Neuronal stem cell (in vitro differentiated cells): ENCODE data around the gene ZBTB49.

ENCODE experiments used
- DNase-seq: peaks from one replicate; pipeline ENCODE4 v3.0.0-alpha.2; 2013; ENCODE audit warnings: low spot score
- H2AFZ ChIP-seq: one replicate; pipeline ENCODE4 v1.6.1; 2013; ENCODE audit warnings: mild to moderate bottlenecking, low read length, inconsistent platforms
- H2AK5ac ChIP-seq: 2 replicates; pipeline ENCODE4 v1.6.1; 2013; ENCODE audit warnings: low read depth, mild to moderate bottlenecking, inconsistent platforms, low read length, moderate library complexity, mixed read lengths
- H2BK120ac ChIP-seq: 2 replicates; pipeline ENCODE4 v1.6.1; 2013; ENCODE audit warnings: low read depth, mild to moderate bottlenecking, inconsistent platforms, low read length, moderate library complexity, mixed read lengths
- H2BK12ac ChIP-seq: one replicate; pipeline ENCODE4 v1.6.1; 2013; ENCODE audit warnings: low read length, inconsistent platforms
- H2BK15ac ChIP-seq: 2 replicates; pipeline ENCODE4 v1.6.1; 2013; ENCODE audit warnings: mild to moderate bottlenecking, low read length, inconsistent platforms, mixed read lengths
- H2BK5ac ChIP-seq: one replicate; pipeline ENCODE4 v1.6.1; 2013; ENCODE audit warnings: inconsistent platforms, mild to moderate bottlenecking, low read length, moderate library complexity
- H3K14ac ChIP-seq: one replicate; pipeline ENCODE4 v1.6.1; 2013; ENCODE audit warnings: low read length, inconsistent platforms
- H3K18ac ChIP-seq: 2 replicates; pipeline ENCODE4 v1.6.1; 2013; ENCODE audit warnings: low read length, inconsistent platforms
- H3K23ac ChIP-seq: 2 replicates; pipeline ENCODE4 v1.6.1; 2013; ENCODE audit warnings: low read depth, mild to moderate bottlenecking, mixed read lengths, low read length, inconsistent platforms; ENCODE audit not compliant: poor library complexity
- H3K27ac ChIP-seq: replicated peaks from 3 replicates; pipeline ENCODE4 v1.5.1; 2013; ENCODE audit warnings: low read length, inconsistent platforms
- H3K27me3 ChIP-seq, 3 experiments: 2 replicates each; pipeline ENCODE4 v1.6.1; 2013; ENCODE audit warnings: low read length in 3 of 3, mild to moderate bottlenecking in 2 of 3, inconsistent platforms in 1 of 3, low read depth in 1 of 3, mixed read lengths in 1 of 3, moderate library complexity in 1 of 3; ENCODE audit not compliant: control insufficient read depth in 3 of 3, insufficient read depth in 3 of 3
- H3K36me3 ChIP-seq, 2 donors: replicated peaks in 1 of 2; 2 replicates each; pipeline ENCODE4 v1.6.1; 2013; ENCODE audit warnings: low read length in 2 of 2; ENCODE audit not compliant: control insufficient read depth in 2 of 2, insufficient read depth in 2 of 2
- H3K4ac ChIP-seq: 2 replicates; pipeline ENCODE4 v1.6.1; 2013; ENCODE audit warnings: inconsistent platforms, mild to moderate bottlenecking, low read length, moderate library complexity
- H3K4me1 ChIP-seq, 2 donors: 1 replicate in 1 of 2; 2 replicates in 1 of 2; pipeline ENCODE4 v1.6.1; 2013; ENCODE audit warnings: low read length in 2 of 2, low read depth in 1 of 2; ENCODE audit not compliant: control insufficient read depth in 2 of 2, insufficient read depth in 1 of 2
- H3K4me2 ChIP-seq: one replicate; pipeline ENCODE4 v1.6.1; 2013; ENCODE audit warnings: mild to moderate bottlenecking, low read length, inconsistent platforms; ENCODE audit not compliant: insufficient read depth, poor library complexity, severe bottlenecking
- H3K4me3 ChIP-seq, 2 donors: 2 replicates each; pipeline ENCODE4 v1.5.1; 2013; ENCODE audit warnings: low read length in 2 of 2, mild to moderate bottlenecking in 2 of 2, inconsistent platforms in 1 of 2, moderate library complexity in 1 of 2
- H3K79me1 ChIP-seq: one replicate; pipeline ENCODE4 v1.6.1; 2013; ENCODE audit warnings: low read depth, mild to moderate bottlenecking, inconsistent platforms, low read length, moderate library complexity
- H3K9ac ChIP-seq: one replicate; pipeline ENCODE4 v1.6.1; 2013; ENCODE audit warnings: mild to moderate bottlenecking, low read depth, low read length, inconsistent platforms; ENCODE audit not compliant: poor library complexity
- H3K9me3 ChIP-seq, 2 donors: replicated peaks in 1 of 2; 2 replicates each; pipeline versions ENCODE3 to v1.6.1; 2013; ENCODE audit warnings: low read length in 2 of 2, mild to moderate bottlenecking in 2 of 2, inconsistent platforms in 1 of 2, low read depth in 1 of 2, mixed read lengths in 1 of 2, moderate library complexity in 1 of 2; ENCODE audit not compliant: control insufficient read depth in 2 of 2, insufficient read depth in 1 of 2
- H4K8ac ChIP-seq: one replicate; pipeline ENCODE4 v1.6.1; 2013; ENCODE audit warnings: low read depth, mild to moderate bottlenecking, inconsistent platforms, low read length, moderate library complexity
- H4K91ac ChIP-seq: one replicate; pipeline ENCODE4 v1.6.1; 2013; ENCODE audit warnings: low read length, low read depth, mild to moderate bottlenecking, inconsistent platforms; ENCODE audit not compliant: poor library complexity
- WGBS, 2 donors: extraction: QIAGEN DNeasy Blood & Tissue Kit; methylation state at CpG; one replicate each; pipeline ENCODE4 v1.1.7; 2013; ENCODE audit warnings: missing lambda C conversion rate in 2 of 2, mixed read lengths in 1 of 2; ENCODE audit not compliant: insufficient read length in 2 of 2, insufficient replicate concordance in 1 of 2; ENCODE audit errors: extremely low coverage in 2 of 2; 5-methylcytosine and 5-hydroxymethylcytosine counted together

ZBTB49 gene

GRCh38 chr4:4269331-4269731, 20.7 kb upstream of the ZBTB49 start:
- H2BK12ac ChIP-seq = no peak overlapping the region
- no peak for DNase-seq
- H2AFZ ChIP-seq = no peak overlapping the region

GRCh38 chr4:4269856-4270255, 20.2 kb upstream of the ZBTB49 start:
- no CpG with 5 or more reads among the region's 4 CpGs for WGBS, 2 donors
- Histone ChIP-seq H2BK120ac (no peak overlapping the region), H2AFZ (no peak overlapping the region), H3K27me3 (no peaks in the 10 kb centered on the region), H3K14ac (no peak overlapping the region), H2BK12ac (no peak overlapping the region), H4K91ac (no peak overlapping the region), H2BK5ac (no peak overlapping the region), H3K23ac (no peak overlapping the region), H3K9ac (no peak overlapping the region), H2BK15ac (no peak overlapping the region), H3K79me1 (no peaks in the 10 kb centered on the region), H3K18ac (no peak overlapping the region), H3K4me2 (no peak overlapping the region), H3K9me3 (no peaks in the 10 kb centered on the region), H3K4me1 (no peaks in the 10 kb centered on the region), H3K4me3 (no peak overlapping the region), H3K27ac (no peak overlapping the region), H2AK5ac (no peak overlapping the region), H4K8ac (no peak overlapping the region), H3K36me3 (peaks cover 25 to 85% of the 10 kb centered on the region in 2 donors), H3K4ac (no peak overlapping the region)
- DNase-seq = no peak

More at GRCh38 chr4:4269331-4269731, 20.7 kb upstream of the ZBTB49 start:
- H3K4ac ChIP-seq = no peak overlapping the region
- H3K79me1 ChIP-seq = no peaks in the 10 kb centered on the region
- H3K4me3 ChIP-seq = no peak overlapping the region
- peak overlapping the region; percentile 16 for H3K23ac ChIP-seq
- no peak overlapping the region for H2AK5ac ChIP-seq
- H3K4me2 ChIP-seq = no peak overlapping the region
- peaks cover 23 to 79% of the 10 kb centered on the region in 2 donors for H3K36me3 ChIP-seq
- no peak overlapping the region for H2BK120ac ChIP-seq
- H3K14ac ChIP-seq = no peak overlapping the region
- no peak overlapping the region for H4K8ac ChIP-seq
- no peaks in the 10 kb centered on the region for H3K27me3 ChIP-seq
- no peak overlapping the region for H2BK5ac ChIP-seq
- no peak overlapping the region for H3K9ac ChIP-seq
- no peak overlapping the region for H2BK15ac ChIP-seq
- no peak overlapping the region for H3K18ac ChIP-seq
- H4K91ac ChIP-seq = no peak overlapping the region
- no peaks in the 10 kb centered on the region for H3K4me1 ChIP-seq
- H3K27ac ChIP-seq = no peak overlapping the region
- WGBS, 2 donors = no CpG with 5 or more reads among the region's 11 CpGs
- no peaks in the 10 kb centered on the region for H3K9me3 ChIP-seq

GRCh38 chr4:4270529-4270928, 19.5 kb upstream of the ZBTB49 start:
- no peak overlapping the region for H3K23ac ChIP-seq
- no peak overlapping the region for H2BK15ac ChIP-seq
- no peak overlapping the region for H2AK5ac ChIP-seq
- H2AFZ ChIP-seq = no peak overlapping the region
- WGBS, 2 donors = no CpG with 5 or more reads among the region's 4 CpGs
- no peak overlapping the region for H2BK5ac ChIP-seq
- no peak overlapping the region for H2BK120ac ChIP-seq
- no peak for DNase-seq
- H3K79me1 ChIP-seq = no peaks in the 10 kb centered on the region
- H3K27ac ChIP-seq = no peak overlapping the region
- H3K4me3 ChIP-seq = no peak overlapping the region
- no peak overlapping the region for H2BK12ac ChIP-seq
- peaks cover 25 to 91% of the 10 kb centered on the region in 2 donors for H3K36me3 ChIP-seq
- no peak overlapping the region for H3K4ac ChIP-seq
- no peak overlapping the region for H4K91ac ChIP-seq
- H3K27me3 ChIP-seq = no peaks in the 10 kb centered on the region
- H3K9me3 ChIP-seq = no peaks in the 10 kb centered on the region
- no peak overlapping the region for H3K9ac ChIP-seq
- H4K8ac ChIP-seq = no peak overlapping the region
- H3K14ac ChIP-seq = no peak overlapping the region
- H3K18ac ChIP-seq = no peak overlapping the region
- H3K4me1 ChIP-seq = no peaks in the 10 kb centered on the region
- H3K4me2 ChIP-seq = no peak overlapping the region

GRCh38 chr4:4271912-4272311, 18.1 kb upstream of the ZBTB49 start:
- Histone ChIP-seq H3K9ac (no peak overlapping the region), H3K36me3 (peaks cover 29 to 90% of the 10 kb centered on the region in 2 donors), H3K9me3 (no peaks in the 10 kb centered on the region), H3K4me3 (no peak overlapping the region), H3K23ac (no peak overlapping the region), H2AK5ac (no peak overlapping the region), H2BK5ac (no peak overlapping the region), H3K27ac (no peak overlapping the region), H4K8ac (no peak overlapping the region), H3K4ac (no peak overlapping the region), H3K79me1 (no peaks in the 10 kb centered on the region), H3K14ac (no peak overlapping the region), H2BK12ac (no peak overlapping the region), H2BK15ac (no peak overlapping the region), H2BK120ac (no peak overlapping the region), H3K27me3 (no peaks in the 10 kb centered on the region), H3K4me1 (no peaks in the 10 kb centered on the region), H3K4me2 (no peak overlapping the region), H3K18ac (no peak overlapping the region), H2AFZ (no peak overlapping the region), H4K91ac (no peak overlapping the region)
- DNase-seq = no peak
- WGBS, 2 donors = no CpG with 5 or more reads among the region's 10 CpGs
